GM21423 (cell line): Measurements from ENCODE around the gene MKRN1.
A peak's percentile ranks its signal among the peaks of the same experiment; 100 is the strongest.
"Not testable (repeated sequence)": the region's sequence is repeated elsewhere in the genome, so short reads cannot be mapped to it uniquely, and the experiment has no call there.

ENCODE experiments used
- ATAC-seq: cut with Tn5 transposase; IDR thresholded peaks from one replicate; pipeline ENCODE4 v1.9.1; 2021; ENCODE audit warnings: mild to moderate bottlenecking, moderate library complexity; ENCODE audit not compliant: unreplicated experiment

Gene MKRN1, protein sequence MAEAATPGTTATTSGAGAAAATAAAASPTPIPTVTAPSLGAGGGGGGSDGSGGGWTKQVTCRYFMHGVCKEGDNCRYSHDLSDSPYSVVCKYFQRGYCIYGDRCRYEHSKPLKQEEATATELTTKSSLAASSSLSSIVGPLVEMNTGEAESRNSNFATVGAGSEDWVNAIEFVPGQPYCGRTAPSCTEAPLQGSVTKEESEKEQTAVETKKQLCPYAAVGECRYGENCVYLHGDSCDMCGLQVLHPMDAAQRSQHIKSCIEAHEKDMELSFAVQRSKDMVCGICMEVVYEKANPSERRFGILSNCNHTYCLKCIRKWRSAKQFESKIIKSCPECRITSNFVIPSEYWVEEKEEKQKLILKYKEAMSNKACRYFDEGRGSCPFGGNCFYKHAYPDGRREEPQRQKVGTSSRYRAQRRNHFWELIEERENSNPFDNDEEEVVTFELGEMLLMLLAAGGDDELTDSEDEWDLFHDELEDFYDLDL

DNA sequence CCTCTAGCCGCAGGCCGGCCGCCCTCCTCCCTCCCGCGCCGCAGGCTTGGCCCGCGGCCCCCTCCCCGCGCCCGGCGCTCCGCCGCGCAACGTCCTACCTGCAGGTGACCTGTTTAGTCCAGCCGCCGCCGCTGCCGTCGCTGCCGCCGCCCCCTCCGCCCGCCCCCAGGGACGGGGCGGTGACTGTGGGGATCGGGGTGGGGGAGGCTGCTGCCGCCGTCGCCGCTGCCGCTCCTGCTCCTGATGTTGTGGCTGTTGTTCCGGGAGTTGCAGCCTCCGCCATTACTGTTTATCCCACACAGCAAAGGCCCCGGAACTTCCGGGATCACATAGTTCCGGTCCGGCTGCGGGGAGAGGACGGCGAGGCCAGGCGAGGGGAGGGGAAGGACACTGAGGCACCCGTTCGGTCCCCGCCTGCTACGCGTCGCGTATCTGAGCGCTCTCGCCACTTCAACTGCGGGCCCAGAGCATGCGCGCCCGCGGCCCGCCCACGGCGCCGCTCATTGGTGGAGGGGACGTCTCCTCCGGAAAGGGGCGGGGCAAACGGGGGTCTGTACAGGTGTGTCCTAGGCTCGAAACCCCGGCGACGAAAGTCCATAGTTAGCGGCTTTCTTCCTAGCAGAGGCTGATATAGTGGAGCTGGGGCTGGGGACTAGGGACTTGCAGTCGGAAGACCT, at the start of gene MKRN1:
MKRN1 (minus strand) TSS at position 444 of the 677 bp plus-strand sequence; CDS start at position 283, 161 bp downstream.
- peak; percentile 95 for ATAC-seq

DNA sequence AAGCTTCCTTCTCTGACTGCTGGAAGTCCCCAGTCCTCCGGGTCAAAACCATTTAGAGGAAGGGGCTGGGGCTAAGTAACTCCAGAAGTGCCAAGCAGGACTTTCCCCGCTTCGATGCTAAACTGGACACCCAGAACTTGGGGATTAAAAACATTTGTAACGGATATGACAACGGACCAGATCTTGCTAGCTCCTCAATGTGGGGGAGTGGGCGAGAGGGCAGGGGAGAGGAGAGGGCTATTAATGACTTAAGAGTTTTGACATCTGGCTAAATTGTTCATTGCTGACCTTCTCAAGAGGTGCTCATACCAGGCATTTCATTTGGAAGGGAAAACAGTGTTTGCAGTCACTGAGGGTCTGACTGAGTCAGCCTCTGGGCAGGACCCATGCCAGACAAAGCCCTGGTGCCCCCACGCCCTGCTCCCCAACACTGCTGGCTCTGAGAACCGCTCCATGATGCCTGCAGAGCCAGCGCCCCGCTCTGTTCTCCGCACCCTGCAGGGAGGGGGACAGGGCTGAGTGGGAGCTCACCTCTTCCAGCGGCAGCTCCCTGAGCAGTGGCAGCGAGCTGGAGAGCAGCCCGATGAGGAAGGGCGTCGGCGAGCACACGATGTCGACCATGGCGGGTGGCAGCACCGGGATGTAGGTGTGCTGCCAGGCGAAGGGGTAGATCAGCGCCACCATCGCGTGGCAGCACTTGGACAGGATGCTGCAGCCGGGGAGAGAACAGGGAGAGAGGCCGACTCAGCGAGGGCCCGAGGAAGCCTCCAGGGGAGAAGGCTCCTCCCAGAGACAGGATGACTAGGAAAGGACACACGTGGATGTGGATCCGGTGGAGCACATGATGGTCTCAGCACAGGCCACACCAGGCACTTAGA, 47.7 kb upstream of the MKRN1 start:
- ATAC-seq: no peak

DNA sequence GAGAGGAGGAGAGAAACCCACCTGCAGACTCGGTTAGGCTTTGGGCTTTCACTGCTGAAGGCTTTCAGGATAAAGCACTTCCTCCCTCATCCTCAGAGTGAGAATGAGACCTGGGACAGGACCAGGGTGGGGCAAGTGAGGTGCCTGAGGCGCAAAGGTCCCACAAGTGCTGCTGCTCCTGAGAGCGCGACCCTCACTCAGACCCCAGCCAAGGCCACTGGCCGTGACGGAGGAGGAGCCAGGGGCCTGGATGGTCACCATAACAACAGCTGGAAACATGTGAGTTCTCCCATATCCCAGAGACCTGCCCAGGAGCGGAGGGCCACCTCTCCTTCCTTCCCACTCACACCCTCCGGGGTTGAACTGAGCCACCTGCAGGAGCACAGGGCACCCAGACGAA, 46.9 kb upstream of the MKRN1 start:
- ATAC-seq: no peak

DNA sequence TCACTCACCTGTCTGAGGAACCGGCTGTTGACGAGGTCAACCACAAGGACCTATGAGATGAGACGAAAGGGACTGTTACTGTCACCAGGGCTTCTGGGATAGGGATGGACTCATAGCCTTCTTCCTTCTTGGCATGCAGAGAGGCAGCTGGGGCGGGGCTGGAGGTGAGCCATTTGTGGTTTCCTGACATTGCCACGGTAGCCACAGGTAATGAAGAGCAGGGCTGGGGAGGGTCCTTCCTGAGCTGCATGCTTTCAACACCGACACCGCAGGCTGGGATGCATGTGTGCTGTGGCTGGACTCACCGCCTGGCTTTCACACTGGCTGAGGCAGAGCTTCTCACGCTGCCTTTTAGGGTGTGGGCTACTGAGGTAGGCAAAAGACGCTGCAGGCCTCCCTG, 46.4 kb upstream of the MKRN1 start:
- no peak for ATAC-seq

GRCh38 chr7:140521421-140521820, 42.1 kb upstream of the MKRN1 start:
- ATAC-seq: no peak

DNA sequence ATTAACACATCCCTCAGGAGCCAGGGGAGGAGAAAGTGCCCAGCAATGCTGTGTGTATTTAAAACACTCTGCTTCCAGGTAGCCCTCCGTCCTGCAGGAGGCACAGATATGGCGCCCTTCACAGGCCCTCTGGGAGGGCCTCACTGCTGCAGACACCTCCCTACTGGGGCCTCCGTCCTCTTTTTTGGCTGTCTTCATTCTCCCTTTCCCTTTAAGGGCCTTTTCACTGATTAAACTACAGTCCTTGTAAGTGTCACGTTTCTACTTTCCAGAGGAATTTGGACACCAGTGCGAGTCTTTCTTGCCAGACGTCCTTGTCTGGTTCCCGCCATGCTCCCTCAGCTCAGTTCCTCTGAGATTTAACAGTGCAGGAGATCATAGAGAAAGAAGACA, 39.7 kb upstream of the MKRN1 start:
- no peak for ATAC-seq

- ATAC-seq: no peak
Observed at GRCh38 chr7:140518370-140519006, 39.2 kb upstream of the MKRN1 start.

GRCh38 chr7:140517546-140518369, 38.5 kb upstream of the MKRN1 start:
- peak; percentile 70 for ATAC-seq

DNA sequence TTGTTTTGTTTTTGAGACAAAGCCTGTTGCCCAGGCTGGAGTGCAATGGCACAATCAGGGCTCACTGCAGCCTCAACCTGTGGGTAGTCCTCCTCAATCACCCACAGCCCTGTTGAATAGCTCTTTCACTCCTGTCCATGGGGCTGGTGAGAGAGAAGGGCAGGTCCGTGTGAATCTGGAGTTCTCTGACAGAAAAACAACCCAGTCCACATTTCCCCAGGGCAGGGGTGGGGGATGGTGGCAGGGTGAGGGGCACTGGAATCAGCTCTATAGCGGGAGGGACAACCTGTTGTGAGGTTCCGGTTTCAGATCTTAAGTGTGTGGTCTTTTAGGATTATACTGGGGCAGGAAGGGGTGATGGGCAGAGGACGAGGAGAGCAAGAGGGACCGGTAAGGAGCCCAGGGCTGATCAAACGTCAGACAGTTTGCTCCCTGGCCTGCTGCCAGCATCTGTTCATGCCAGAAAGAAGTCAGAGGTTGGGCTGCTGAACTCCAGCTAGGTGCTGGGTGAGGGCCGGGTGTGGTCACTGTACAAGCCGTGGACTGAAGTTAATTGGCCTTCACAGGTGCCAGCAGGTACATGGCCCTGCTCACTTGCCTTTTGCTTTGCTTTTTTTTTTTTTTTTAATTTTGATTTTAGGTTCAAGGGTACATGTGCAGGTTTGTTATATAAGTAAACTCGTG, 33.2 kb upstream of the MKRN1 start:
- no peak for ATAC-seq

DNA sequence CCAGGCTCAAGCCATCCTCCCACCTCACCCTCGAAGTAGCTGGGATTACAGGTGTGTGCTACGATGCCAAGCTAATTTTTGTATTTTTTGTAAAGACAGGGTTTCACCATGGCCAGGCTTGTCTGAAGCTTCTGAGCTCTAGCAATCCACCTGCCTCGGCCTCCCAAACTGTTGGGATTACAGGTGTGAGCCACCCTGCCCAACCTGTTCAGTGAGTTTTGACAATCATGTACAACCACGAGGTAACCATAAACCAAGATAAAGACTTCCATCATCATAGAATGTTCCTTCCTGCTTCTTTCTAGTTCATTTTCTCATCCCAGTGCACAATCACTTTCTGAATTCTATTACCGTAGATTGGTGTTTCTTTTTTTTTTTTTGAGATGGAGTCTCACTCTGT, 30.5 kb upstream of the MKRN1 start:
- no peak for ATAC-seq

DNA sequence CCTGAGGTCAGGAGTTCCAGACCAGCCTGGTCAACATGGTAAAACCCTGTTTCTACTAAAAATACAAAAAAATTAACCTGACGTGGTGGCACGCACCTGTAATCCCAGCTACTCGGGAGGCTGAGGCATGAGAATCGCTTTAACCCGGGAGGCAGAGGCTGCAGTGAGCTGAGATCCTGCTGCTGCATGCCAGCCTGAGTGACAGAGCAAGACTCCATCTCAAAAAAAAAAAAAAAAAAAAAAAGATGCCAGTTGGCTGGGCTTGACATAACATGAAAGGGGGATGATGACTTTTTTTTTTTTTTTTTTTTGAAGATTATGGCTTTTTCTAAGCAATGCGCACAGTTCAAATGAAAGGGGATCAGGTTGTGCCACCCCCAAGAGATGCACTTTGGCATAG, 28.3 kb upstream of the MKRN1 start:
- not testable (repeated sequence) for ATAC-seq

GRCh38 chr7:140506788-140507464, 27.6 kb upstream of the MKRN1 start:
- ATAC-seq: no peak

GRCh38 chr7:140501966-140502365, 22.7 kb upstream of the MKRN1 start:
- no peak for ATAC-seq

DNA sequence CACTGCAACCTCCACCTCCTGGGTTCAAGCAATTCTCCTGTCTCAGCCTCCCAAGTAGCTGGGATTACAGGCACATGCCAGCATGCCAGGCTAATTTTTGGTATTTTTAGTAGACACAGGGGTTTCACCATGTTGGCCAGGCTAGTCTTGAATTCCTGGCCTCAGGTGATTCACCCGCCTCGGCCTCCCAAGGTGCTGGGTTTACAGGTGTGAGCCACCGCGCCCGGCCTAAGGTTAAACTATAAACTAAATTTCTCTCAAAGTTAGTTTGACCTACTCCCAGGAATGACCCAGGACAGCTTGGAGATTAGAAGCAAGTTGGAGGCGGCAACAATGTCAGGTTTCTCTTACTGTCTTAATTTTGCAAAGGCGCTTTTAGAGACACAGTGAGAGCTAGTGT, 18.5 kb upstream of the MKRN1 start:
- not testable (repeated sequence) for ATAC-seq

DNA sequence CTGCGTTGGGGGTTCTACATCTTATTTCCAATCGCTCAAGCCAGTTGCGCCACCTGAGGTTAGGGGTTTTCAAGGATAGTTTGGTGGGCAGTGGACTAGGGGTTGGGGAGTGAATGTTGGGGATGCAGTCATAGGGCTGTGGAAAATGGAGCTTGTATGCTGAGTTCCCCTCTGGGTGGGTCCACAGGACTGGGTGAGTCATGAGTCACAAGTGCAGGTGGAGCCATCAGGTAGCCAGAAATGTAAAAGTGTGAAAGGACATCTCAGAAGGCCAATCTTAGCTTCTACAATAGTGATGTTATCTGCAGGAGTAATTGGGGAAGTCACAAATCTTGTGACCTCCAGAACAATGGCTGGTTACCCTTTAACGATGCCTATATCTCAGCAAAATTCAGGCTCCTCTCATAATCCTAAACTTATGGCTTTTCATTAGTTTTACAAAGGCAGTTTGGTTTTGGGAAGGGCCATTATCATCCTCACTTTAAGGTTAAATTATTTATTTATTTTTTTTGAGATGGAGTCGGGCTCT, 18.0 kb upstream of the MKRN1 start:
- ATAC-seq: no peak

- ATAC-seq: no peak
Observed at GRCh38 chr7:140495514-140496097, 16.3 kb upstream of the MKRN1 start.

DNA sequence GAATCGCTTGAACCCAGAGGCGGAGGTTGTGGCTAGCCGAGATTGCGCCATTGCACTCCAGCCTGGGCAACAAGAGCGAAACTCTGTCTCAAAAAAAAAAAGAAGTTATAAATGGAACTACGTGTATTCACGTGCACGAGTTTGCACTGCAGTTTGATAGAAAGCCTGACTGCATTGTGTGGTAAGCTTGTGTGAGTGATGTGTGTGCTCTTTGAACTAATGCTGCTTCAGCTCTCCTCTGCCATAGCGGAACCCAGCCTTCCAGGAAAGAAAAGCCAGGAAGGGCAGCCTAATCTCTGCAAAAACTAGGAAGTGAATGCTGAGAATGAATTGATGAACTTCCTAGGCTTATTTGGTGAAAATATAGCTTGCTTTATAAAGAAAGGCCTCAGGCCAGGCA, 15.6 kb upstream of the MKRN1 start:
- no peak for ATAC-seq

GRCh38 chr7:140489026-140489359, 9.7 kb upstream of the MKRN1 start:
- ATAC-seq: no peak
